ENCODE measurements around the gene BAIAP2. TPM values are rescaled to one million over a fixed set of nuclear protein-coding genes. Genes with fewer than 3 reads are reported as not detected.

BAIAP2 gene
- total and polyA plus RNA-seq, 10 of the 15 experiments (the other 5 are each of a cell fraction or from before 2014, with no cell fraction given), result 0.15 to 1.2 (median 0.46) TPM; not detected in 2

GRCh38 chr17:81135505-81136278 lies 100.7 kb downstream of the BAIAP2 start:
- Histone ChIP-seq H2AFZ (ENCODE audit: control insufficient read depth, low read depth, low read length) (no peak overlapping the region), H3K79me2 (ENCODE audit: control insufficient read depth, insufficient read depth, low read length) (no peaks in the 10 kb centered on the region), H3K9me3 (replicated peaks; ENCODE audit: control insufficient read depth, insufficient read depth, low read length) (no peaks in the 10 kb centered on the region), H3K36me3 (ENCODE audit: control insufficient read depth in 2 of 2, insufficient read depth in 2 of 2, low read length in 1 of 2) (no peaks in the 10 kb centered on the region), H3K4me1 (ENCODE audit: control insufficient read depth, insufficient read depth, low read length) (no peaks in the 10 kb centered on the region), H3K27ac (ENCODE audit: control insufficient read depth, insufficient read depth) (no peak overlapping the region), H3K27me3 (replicated peaks in 1 of 2; ENCODE audit: control insufficient read depth in 2 of 2, insufficient read depth in 2 of 2, low read length in 1 of 2) (no peaks in the 10 kb centered on the region), H3K9ac (ENCODE audit: control insufficient read depth, insufficient read depth, low read length) (no peak overlapping the region), H3K4me3 (no peak overlapping the region), H4K20me1 (ENCODE audit: control insufficient read depth, insufficient read depth) (no peaks in the 10 kb centered on the region), H3K4me2 (ENCODE audit: control insufficient read depth, insufficient read depth) (no peak overlapping the region)
- SMC1A ChIA-PET (ENCODE audit: uncharacterized antibody, unreplicated experiment), result no interaction called here
- DNase-seq (ENCODE audit: low read depth, low spot score) (no peak), ATAC-seq (no peak), FAIRE-seq (no peak)
- TF ChIP-seq HDAC2 (IDR thresholded peaks at IDR 0.05) (no peak), CTCF (IDR thresholded peaks at IDR 0.05 in 2 of 3, conservative IDR thresholded peaks at IDR 0.05 in 1 of 3; ENCODE audit: control insufficient read depth in 2 of 3, extremely low read depth in 1 of 3, insufficient read depth in 1 of 3, low read depth in 3 of 3, low read length in 3 of 3) (no peak), CBX3 (IDR thresholded peaks at IDR 0.05; ENCODE audit: borderline replicate concordance, low read depth) (no peak), ZBTB40 (IDR thresholded peaks at IDR 0.05; ENCODE audit: borderline replicate concordance) (no peak), SUZ12 (IDR thresholded peaks at IDR 0.05; ENCODE audit: unreplicated experiment) (no peak), WRNIP1 (IDR thresholded peaks at IDR 0.05; ENCODE audit: borderline replicate concordance, low read depth, low read length) (no peak), CHD4 (IDR thresholded peaks at IDR 0.05) (no peak), MEF2A (IDR thresholded peaks at IDR 0.05; ENCODE audit: insufficient read depth, low read depth, low read length) (no peak), BMI1 (IDR thresholded peaks at IDR 0.05; ENCODE audit: borderline replicate concordance) (no peak)
- no TSS peak for BruUV-seq (replicated peaks)
- 39% methylated on average over 26 of the region's 28 CpGs for WGBS (ENCODE audit: insufficient coverage, insufficient replicate concordance, low lambda C conversion rate, missing lambda C conversion rate)
- RAD21 ChIA-PET (ENCODE audit: unreplicated experiment), result no interaction called here
- POLR2A ChIA-PET, result no interaction called here
- intact Hi-C loops (cut with micrococcal nuclease; ENCODE audit: unreplicated experiment) (no loop called here), in situ Hi-C loops (cut with MboI) (loop anchor here (25.0 kb wide), 1 partner anchor 352 kb away; no protein-coding TSS in a partner anchor)
- CTCF ChIA-PET, result no interaction called here
